H1 (cell line): Measurements from ENCODE around the gene S1PR1. TPM values are rescaled to one million over a fixed set of nuclear protein-coding genes. Genes with fewer than 3 reads are reported as not detected.

ENCODE experiments used
- CTCF ChIA-PET: fragments of 300-600 bp; sonication (Branson Sonifier 250); formaldehyde crosslinking; loops from one replicate; lab custom pipeline; 2021; ENCODE audit not compliant: partially characterized antibody; lab: Charles Lee
- POLR2A ChIA-PET: fragments of 300-600 bp; sonication (Branson Sonifier 250); formaldehyde crosslinking; loops from one replicate; lab custom pipeline; 2021; ENCODE audit warnings: inconsistent platforms; ENCODE audit not compliant: partially characterized antibody; lab: Charles Lee
- DNase-seq, 2 experiments: peaks; one replicate each; pipeline versions ENCODE4 v3.0.0 to v3.0.0-alpha.2; 2010 to 2022; ENCODE audit warnings: low spot score in 2 of 2, low read depth in 1 of 2, mixed read lengths in 1 of 2
- FAIRE-seq: peaks from 2 replicates; lab custom pipeline; 2011; peaks lifted over from hg19 to GRCh38; lab: Jason Lieb, UNC
- H2AFZ ChIP-seq: 2 replicates; pipeline ENCODE4 v1.8.1; 2012; ENCODE audit warnings: low read length, inconsistent platforms
- H2AK5ac ChIP-seq: 2 replicates; pipeline ENCODE4 v1.6.1; 2013; ENCODE audit warnings: low read depth, low read length
- H2BK120ac ChIP-seq: replicated peaks from 2 replicates; pipeline ENCODE3; 2013; ENCODE audit warnings: low read depth, low read length, inconsistent platforms
- H2BK12ac ChIP-seq: 2 replicates; pipeline ENCODE4 v1.6.1; 2013; ENCODE audit warnings: low read depth, low read length
- H2BK15ac ChIP-seq: 2 replicates; pipeline ENCODE4 v1.6.1; 2013; ENCODE audit warnings: low read length
- H2BK20ac ChIP-seq: 2 replicates; pipeline ENCODE4 v1.6.1; 2013; ENCODE audit warnings: low read length
- H2BK5ac ChIP-seq: 2 replicates; pipeline ENCODE4 v1.6.1; 2013; ENCODE audit warnings: low read depth, low read length
- H3K14ac ChIP-seq: 2 replicates; pipeline ENCODE4 v1.6.1; 2013; ENCODE audit warnings: inconsistent platforms; ENCODE audit not compliant: insufficient read length
- H3K18ac ChIP-seq: 2 replicates; pipeline ENCODE4 v1.6.1; 2013; ENCODE audit warnings: low read length; ENCODE audit errors: extremely low read depth
- H3K23ac ChIP-seq: 2 replicates; pipeline ENCODE4 v1.6.1; 2013; ENCODE audit warnings: inconsistent platforms; ENCODE audit not compliant: insufficient read length
- H3K23me2 ChIP-seq: 2 replicates; pipeline ENCODE4 v1.6.1; 2013; ENCODE audit warnings: low read depth, low read length
- H3K27ac ChIP-seq: 2 replicates; pipeline ENCODE4 v1.6.1; 2011; ENCODE audit warnings: low read depth, low read length, inconsistent platforms
- H3K27me3 ChIP-seq, 4 experiments: replicated peaks in 1 of 4; 1 replicate in 1 of 4; 2 replicates in 3 of 4; pipeline versions ENCODE4 v1.6.1 to v1.8.1; 2011 to 2013; ENCODE audit warnings: low read length in 3 of 4, mild to moderate bottlenecking in 3 of 4, inconsistent platforms in 2 of 4, mixed read lengths in 2 of 4, moderate library complexity in 1 of 4; ENCODE audit not compliant: control insufficient read depth in 3 of 4, insufficient read depth in 3 of 4; ENCODE audit errors: extremely low read depth in 1 of 4
- H3K36me3 ChIP-seq, 4 experiments: 2 replicates each; pipeline versions ENCODE4 v1.6.1 to v1.8.1; 2011 to 2013; ENCODE audit warnings: mild to moderate bottlenecking in 4 of 4, low read length in 3 of 4, moderate library complexity in 2 of 4, control low read depth in 1 of 4, inconsistent platforms in 1 of 4; ENCODE audit not compliant: insufficient read depth in 4 of 4, control insufficient read depth in 2 of 4
- H3K4ac ChIP-seq: replicated peaks from 2 replicates; pipeline ENCODE3; 2013; ENCODE audit warnings: low read length, low read depth, mixed read lengths, inconsistent platforms; ENCODE audit not compliant: insufficient read length
- H3K4me1 ChIP-seq, 4 experiments: replicated peaks in 1 of 4; 1 replicate in 1 of 4; 2 replicates in 3 of 4; pipeline versions ENCODE4 v1.6.1 to v1.8.1; 2011 to 2013; ENCODE audit warnings: low read length in 3 of 4, inconsistent platforms in 2 of 4, mixed read lengths in 1 of 4; ENCODE audit not compliant: insufficient read depth in 4 of 4, control insufficient read depth in 3 of 4
- H3K4me2 ChIP-seq, 2 experiments: 2 replicates each; pipeline versions ENCODE4 v1.6.1 to v1.8.1; 2011 to 2013; ENCODE audit warnings: low read depth in 2 of 2, low read length in 2 of 2, control low read depth in 1 of 2, inconsistent platforms in 1 of 2, mild to moderate bottlenecking in 1 of 2; ENCODE audit not compliant: insufficient read depth in 1 of 2
- H3K4me3 ChIP-seq, 4 experiments: fragments of 200-600, 300-600 bp in 1 of 4; sonication (generic), shearing (Covaris generic), sonication (Bioruptor Twin) in 1 of 4; 2 replicates each; pipeline versions ENCODE4 v1.5.1 to v1.8.1; 2011 to 2016; ENCODE audit warnings: low read length in 4 of 4, low read depth in 3 of 4, control low read depth in 2 of 4, inconsistent platforms in 2 of 4, mild to moderate bottlenecking in 2 of 4, mixed read lengths in 1 of 4, moderate library complexity in 1 of 4; ENCODE audit not compliant: insufficient read depth in 2 of 4; ENCODE audit errors: extremely low read depth in 1 of 4
- H3K56ac ChIP-seq: replicated peaks from 2 replicates; pipeline ENCODE3; 2013; ENCODE audit warnings: low read depth, mild to moderate bottlenecking, mixed read lengths, low read length, inconsistent platforms; ENCODE audit not compliant: insufficient read length
- H3K79me1 ChIP-seq: 2 replicates; pipeline ENCODE4 v1.6.1; 2013; ENCODE audit warnings: low read depth, low read length, control low read depth
- H3K79me2 ChIP-seq, 2 experiments: 2 replicates each; pipeline versions ENCODE4 v1.6.1 to v1.8.1; 2012 to 2013; ENCODE audit warnings: low read length in 2 of 2, mild to moderate bottlenecking in 2 of 2, inconsistent platforms in 1 of 2; ENCODE audit not compliant: insufficient read depth in 2 of 2, control insufficient read depth in 1 of 2
- H3K9ac ChIP-seq, 4 experiments: replicated peaks in 1 of 4; 1 replicate in 1 of 4; 2 replicates in 3 of 4; pipeline versions ENCODE4 v1.6.1 to v1.8.1; 2011 to 2013; ENCODE audit warnings: low read depth in 3 of 4, low read length in 3 of 4, control low read depth in 2 of 4, mild to moderate bottlenecking in 2 of 4, moderate library complexity in 2 of 4, inconsistent platforms in 1 of 4; ENCODE audit errors: extremely low read depth in 1 of 4
- H3K9me3 ChIP-seq, 2 experiments: 2 replicates each; pipeline versions ENCODE4 v1.6.1 to v1.8.1; 2012 to 2013; ENCODE audit warnings: mild to moderate bottlenecking in 2 of 2, moderate library complexity in 2 of 2, control low read depth in 1 of 2, inconsistent platforms in 1 of 2, low read depth in 1 of 2, low read length in 1 of 2, mixed read lengths in 1 of 2; ENCODE audit not compliant: insufficient read depth in 2 of 2
- H4K20me1 ChIP-seq, 2 experiments: replicated peaks in 1 of 2; 2 replicates each; pipeline versions ENCODE3 to v1.8.1; 2011 to 2013; ENCODE audit warnings: inconsistent platforms in 2 of 2, low read length in 2 of 2, mild to moderate bottlenecking in 1 of 2; ENCODE audit not compliant: insufficient read depth in 2 of 2, control insufficient read depth in 1 of 2
- H4K5ac ChIP-seq: 2 replicates; pipeline ENCODE4 v1.6.1; 2013; ENCODE audit warnings: low read length, low read depth, mixed read lengths, inconsistent platforms; ENCODE audit not compliant: insufficient read length
- H4K8ac ChIP-seq: 2 replicates; pipeline ENCODE4 v1.8.0; 2013; ENCODE audit warnings: mild to moderate bottlenecking, moderate library complexity, low read length, inconsistent platforms; ENCODE audit not compliant: insufficient read depth; ENCODE audit errors: extremely low read depth
- H4K91ac ChIP-seq: replicated peaks from 2 replicates; pipeline ENCODE3; 2013; ENCODE audit warnings: low read length, mixed read lengths, inconsistent platforms; ENCODE audit not compliant: insufficient read length
- BRCA1 ChIP-seq: IDR thresholded peaks from 2 replicates; pipeline ENCODE4 v1.6.1; 2012; ENCODE audit warnings: low read depth, low read length, improper control_type of control experiment
- KDM1A ChIP-seq: fragments of 200-600, 300-600 bp; sonication (generic); IDR thresholded peaks from 2 replicates; pipeline ENCODE4 v1.7.1; 2016; ENCODE audit warnings: mild to moderate bottlenecking, low read length, borderline replicate concordance
- PHF8 ChIP-seq: fragments of 200-600 bp; sonication (generic); conservative IDR thresholded peaks from 2 replicates; pipeline ENCODE4 v1.7.1; 2012; ENCODE audit warnings: low read depth, mild to moderate bottlenecking, inconsistent platforms, low read length, moderate library complexity
- POLR2A ChIP-seq, 2 experiments: IDR thresholded peaks; 1 replicate in 1 of 2; 2 replicates in 1 of 2; pipeline ENCODE4 v1.6.1; 2011; ENCODE audit warnings: low read depth in 2 of 2, low read length in 2 of 2, mild to moderate bottlenecking in 2 of 2; ENCODE audit errors: control extremely low read depth in 1 of 2
- POU5F1 ChIP-seq: IDR thresholded peaks from 2 replicates; pipeline ENCODE4 v1.6.1; 2011; ENCODE audit warnings: low read depth, mild to moderate bottlenecking, low read length, moderate library complexity
- RNF2 ChIP-seq: fragments of 200-900, 300-1000 bp; sonication (generic); IDR thresholded peaks from 2 replicates; pipeline ENCODE4 v1.7.1; 2016; ENCODE audit warnings: borderline replicate concordance, low read depth, mild to moderate bottlenecking, antibody characterized with exemption, low read length; ENCODE audit not compliant: poor library complexity, severe bottlenecking; ENCODE audit errors: missing control alignments
- SIN3A ChIP-seq, 2 experiments: IDR thresholded peaks in 1 of 2; conservative IDR thresholded peaks in 1 of 2; 2 replicates each; pipeline ENCODE4 v1.6.1; 2011 to 2012; ENCODE audit warnings: low read length in 2 of 2, improper control_type of control experiment in 1 of 2, low read depth in 1 of 2, mild to moderate bottlenecking in 1 of 2
- YY1 ChIP-seq: IDR thresholded peaks from 2 replicates; pipeline ENCODE4 v1.6.1; 2011; ENCODE audit warnings: low read depth, mild to moderate bottlenecking, low read length
- polyA plus RNA-seq, 7 experiments: library from polyadenylated mRNA; depleted of rRNA in 3 of 7; stranded (reverse) in 5 of 7; unstranded in 2 of 7; fragments of >200 nt in 5 of 7; fragments of 200-250 nt in 2 of 7; gene quantifications; 1 replicate in 5 of 7; 2 replicates in 1 of 7; 4 replicates in 1 of 7; pipeline versions ENCODE4 v1.2.1 to v1.2.3, GENCODE V29; 2011 to 2013; ENCODE audit warnings: missing spikeins in 2 of 7, mixed read lengths in 2 of 7
- total RNA-seq: library from RNA; stranded (reverse); fragmentation: NEBNext Ultra II Directional; extraction: Animal tissue kit (Norgen Biotek cat#: 25700); gene quantifications from 2 replicates; pipeline ENCODE4 v1.2.1, GENCODE V29; 2021
- TF ChIP-seq, protein P1 (sequence below): IDR thresholded peaks from 2 replicates; pipeline ENCODE4 v1.6.1; 2012; ENCODE audit warnings: low read length, inconsistent platforms
- TF ChIP-seq, protein P2 (sequence below), 3 experiments: IDR thresholded peaks; 1 replicate in 2 of 3; 2 replicates in 1 of 3; pipeline versions ENCODE4 v1.5.1 to v1.6.1; 2011; ENCODE audit warnings: low read length in 3 of 3, mild to moderate bottlenecking in 3 of 3, inconsistent platforms in 2 of 3, low read depth in 1 of 3, moderate library complexity in 1 of 3; ENCODE audit not compliant: insufficient read depth in 1 of 3; ENCODE audit errors: control extremely low read depth in 1 of 3

The S1PR1 gene
- total and polyA plus RNA-seq, 2 of the 8 experiments (the other 6 are each of a cell fraction or from before 2014, with no cell fraction given), result 3.5 to 5.5 TPM

DNA sequence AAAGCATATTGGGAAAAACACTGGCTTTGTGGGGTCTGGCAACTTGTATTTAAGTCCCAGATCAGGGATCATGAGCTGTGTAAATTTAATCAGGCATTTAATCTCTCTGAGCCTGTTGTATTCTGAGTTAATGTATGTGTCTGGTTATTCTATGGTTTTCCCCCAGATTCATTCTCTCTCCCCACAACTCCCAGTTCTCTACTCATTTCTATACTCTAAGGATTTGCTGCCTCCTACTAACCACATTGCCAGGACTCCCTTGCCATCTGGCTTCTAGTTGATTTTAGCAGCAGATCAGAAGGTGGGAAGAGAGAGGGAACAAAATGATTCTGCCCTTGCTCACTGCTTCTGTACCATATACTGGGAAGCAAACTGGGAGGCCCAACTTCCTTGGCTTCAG is 31.4 kb upstream of the S1PR1 start:
- no peak for FAIRE-seq
- no peak overlapping the region for H2BK20ac ChIP-seq
- no peak overlapping the region for H4K91ac ChIP-seq
- no peak overlapping the region for H3K56ac ChIP-seq
- no peaks in the 10 kb centered on the region for H3K79me1 ChIP-seq
- H3K4me3 ChIP-seq, result no peak overlapping the region
- no peak overlapping the region for H3K18ac ChIP-seq
- H2AFZ ChIP-seq, result no peak overlapping the region
- no peaks in the 10 kb centered on the region for H3K27me3 ChIP-seq
- H4K8ac ChIP-seq, result no peak overlapping the region
- H2BK5ac ChIP-seq, result no peak overlapping the region
- POLR2A ChIA-PET, result no interaction called here
- H3K23me2 ChIP-seq, result no peaks in the 10 kb centered on the region
- H3K4me2 ChIP-seq, result no peak overlapping the region
- H3K36me3 ChIP-seq, result no peaks in the 10 kb centered on the region
- no peak overlapping the region for H2BK12ac ChIP-seq
- H2BK15ac ChIP-seq, result no peak overlapping the region
- no peaks in the 10 kb centered on the region for H4K20me1 ChIP-seq
- no peak overlapping the region for H2AK5ac ChIP-seq
- H4K5ac ChIP-seq, result no peak overlapping the region
- DNase-seq, result no peak
- H3K9ac ChIP-seq, result no peak overlapping the region
- peaks cover 0 to 3% (median 0%) of the 10 kb centered on the region in 4 experiments; a peak in 1 of 7 replicates for H3K4me1 ChIP-seq
- CTCF ChIA-PET, result interaction anchor here (0.9 kb wide), 1 partner anchor 83 kb away, joined by 4 read pairs; no protein-coding TSS in a partner anchor
- H3K14ac ChIP-seq, result no peak overlapping the region
- no peak overlapping the region for H3K27ac ChIP-seq
- no peak overlapping the region for H2BK120ac ChIP-seq
- H3K9me3 ChIP-seq, result no peaks in the 10 kb centered on the region
- no peak overlapping the region for H3K23ac ChIP-seq
- no peak overlapping the region for H3K4ac ChIP-seq
- H3K79me2 ChIP-seq, result no peaks in the 10 kb centered on the region
- TF ChIP-seq PHF8, result no peak
- TF ChIP-seq RNF2, result no peak
- no peak for TF ChIP-seq POU5F1
- TF ChIP-seq, protein P1, sequence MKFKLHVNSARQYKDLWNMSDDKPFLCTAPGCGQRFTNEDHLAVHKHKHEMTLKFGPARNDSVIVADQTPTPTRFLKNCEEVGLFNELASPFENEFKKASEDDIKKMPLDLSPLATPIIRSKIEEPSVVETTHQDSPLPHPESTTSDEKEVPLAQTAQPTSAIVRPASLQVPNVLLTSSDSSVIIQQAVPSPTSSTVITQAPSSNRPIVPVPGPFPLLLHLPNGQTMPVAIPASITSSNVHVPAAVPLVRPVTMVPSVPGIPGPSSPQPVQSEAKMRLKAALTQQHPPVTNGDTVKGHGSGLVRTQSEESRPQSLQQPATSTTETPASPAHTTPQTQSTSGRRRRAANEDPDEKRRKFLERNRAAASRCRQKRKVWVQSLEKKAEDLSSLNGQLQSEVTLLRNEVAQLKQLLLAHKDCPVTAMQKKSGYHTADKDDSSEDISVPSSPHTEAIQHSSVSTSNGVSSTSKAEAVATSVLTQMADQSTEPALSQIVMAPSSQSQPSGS, result no peak
- no peak for TF ChIP-seq YY1
- TF ChIP-seq SIN3A (conservative IDR thresholded peaks at IDR 0.05 in 1 of 2, IDR thresholded peaks at IDR 0.05 in 1 of 2; ENCODE audit: low read depth in 1 of 2, low read length in 2 of 2), result no peak
- TF ChIP-seq POLR2A (IDR thresholded peaks at IDR 0.05; ENCODE audit: control extremely low read depth in 1 of 2, low read depth in 2 of 2, low read length in 2 of 2), result no peak
- TF ChIP-seq, protein P2, sequence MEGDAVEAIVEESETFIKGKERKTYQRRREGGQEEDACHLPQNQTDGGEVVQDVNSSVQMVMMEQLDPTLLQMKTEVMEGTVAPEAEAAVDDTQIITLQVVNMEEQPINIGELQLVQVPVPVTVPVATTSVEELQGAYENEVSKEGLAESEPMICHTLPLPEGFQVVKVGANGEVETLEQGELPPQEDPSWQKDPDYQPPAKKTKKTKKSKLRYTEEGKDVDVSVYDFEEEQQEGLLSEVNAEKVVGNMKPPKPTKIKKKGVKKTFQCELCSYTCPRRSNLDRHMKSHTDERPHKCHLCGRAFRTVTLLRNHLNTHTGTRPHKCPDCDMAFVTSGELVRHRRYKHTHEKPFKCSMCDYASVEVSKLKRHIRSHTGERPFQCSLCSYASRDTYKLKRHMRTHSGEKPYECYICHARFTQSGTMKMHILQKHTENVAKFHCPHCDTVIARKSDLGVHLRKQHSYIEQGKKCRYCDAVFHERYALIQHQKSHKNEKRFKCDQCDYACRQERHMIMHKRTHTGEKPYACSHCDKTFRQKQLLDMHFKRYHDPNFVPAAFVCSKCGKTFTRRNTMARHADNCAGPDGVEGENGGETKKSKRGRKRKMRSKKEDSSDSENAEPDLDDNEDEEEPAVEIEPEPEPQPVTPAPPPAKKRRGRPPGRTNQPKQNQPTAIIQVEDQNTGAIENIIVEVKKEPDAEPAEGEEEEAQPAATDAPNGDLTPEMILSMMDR (IDR thresholded peaks at IDR 0.05; ENCODE audit: control extremely low read depth in 1 of 3, insufficient read depth in 1 of 3, low read depth in 1 of 3, low read length in 3 of 3), result no peak
- TF ChIP-seq BRCA1, result no peak
- TF ChIP-seq KDM1A, result no peak
